Spinal cord (tissue), 10 donors: Measurements from ENCODE around the gene SLC38A9. TPM values are rescaled to one million over a fixed set of nuclear protein-coding genes. Genes with fewer than 3 reads are reported as not detected.
A peak's percentile ranks its signal among the peaks of the same experiment; 100 is the strongest.
"Not testable (repeated sequence)": the region's sequence is repeated elsewhere in the genome, so short reads cannot be mapped to it uniquely, and the experiment has no call there.

Source experiments
- DNase-seq, 6 donors: peaks; one replicate each; pipeline versions ENCODE4 v3.0.0 to v3.0.0-alpha.2; 2013 to 2015; ENCODE audit warnings: low spot score in 6 of 6, low read depth in 4 of 6
- H3K27ac ChIP-seq: one replicate; pipeline ENCODE4 v1.5.1; 2013; ENCODE audit warnings: low read depth, low read length, control low read depth
- H3K27me3 ChIP-seq: one replicate; pipeline ENCODE4 v1.6.1; 2013; ENCODE audit warnings: low read length; ENCODE audit not compliant: control insufficient read depth, insufficient read depth
- H3K36me3 ChIP-seq: one replicate; pipeline ENCODE4 v1.6.1; 2013; ENCODE audit warnings: low read length; ENCODE audit not compliant: control insufficient read depth, insufficient read depth
- H3K4me1 ChIP-seq: one replicate; pipeline ENCODE4 v1.6.1; 2013; ENCODE audit warnings: low read length; ENCODE audit not compliant: control insufficient read depth, insufficient read depth
- H3K4me3 ChIP-seq: one replicate; pipeline ENCODE4 v1.5.1; 2013; ENCODE audit warnings: low read depth, low read length, control low read depth
- H3K9me3 ChIP-seq: one replicate; pipeline ENCODE4 v1.6.1; 2013; ENCODE audit warnings: low read length; ENCODE audit not compliant: control insufficient read depth, insufficient read depth
- WGBS: methylation state at CpG from one replicate; pipeline ENCODE4 v1.1.5; 2013; ENCODE audit warnings: missing lambda C conversion rate; ENCODE audit not compliant: insufficient coverage; 5-methylcytosine and 5-hydroxymethylcytosine counted together
- polyA plus RNA-seq, 2 donors: library from polyadenylated mRNA; unstranded; fragments of 120-200 nt; gene quantifications; one replicate each; pipeline ENCODE4 v1.2.1, GENCODE V29; 2013; ENCODE audit not compliant: insufficient read length in 2 of 2
- total RNA-seq, 2 donors: library from RNA; depleted of rRNA in 1 of 2; stranded (reverse); fragments of 120-200 nt in 1 of 2; fragments of >200 nt in 1 of 2; gene quantifications; one replicate each; pipeline versions ENCODE4 v1.2.3 to v1.2.4, GENCODE V29; 2013 to 2014
- donor health status: healthy.

Gene SLC38A9
- total and polyA plus RNA-seq, 4 donors: 16.8 to 63.7 (median 25.0) TPM

GRCh38 chr5:55737793-55738192 is 25.7 kb upstream of the SLC38A9 start, which contains the start of gene DDX4:
Gene DDX4 (plus strand): TSS chr5:55738061. CDS start chr5:55738964, 903 bp downstream.
- Histone ChIP-seq H3K27me3 (no peaks in the 10 kb centered on the region), H3K9me3 (no peaks in the 10 kb centered on the region)
- 96% methylated on average over 31 of the region's 31 CpGs for WGBS

GRCh38 chr5:55734658-55735057 is 22.5 kb upstream of the SLC38A9 start:
- Histone ChIP-seq H3K36me3 (no peaks in the 10 kb centered on the region), H3K4me1 (no peaks in the 10 kb centered on the region), H3K9me3 (no peaks in the 10 kb centered on the region), H3K27me3 (no peaks in the 10 kb centered on the region), H3K27ac (no peak overlapping the region), H3K4me3 (no peak overlapping the region)
- no peak for DNase-seq
- no CpG with 5 or more reads among the region's 1 CpG for WGBS

More at GRCh38 chr5:55737793-55738192, 25.7 kb upstream of the SLC38A9 start, which contains the start of gene DDX4:
- DNase-seq: no peak
- Histone ChIP-seq H3K4me1 (no peaks in the 10 kb centered on the region), H3K36me3 (no peaks in the 10 kb centered on the region), H3K4me3 (no peak within 1 kb of the TSS), H3K27ac (no peak within 1 kb of the TSS)

- H3K4me1 ChIP-seq: no peaks in the 10 kb centered on the region
Observed at GRCh38 chr5:55732585-55732984, 20.5 kb upstream of the SLC38A9 start.

GRCh38 chr5:55731848-55732247 is 19.7 kb upstream of the SLC38A9 start:
- no peak overlapping the region for H3K27ac ChIP-seq

More at GRCh38 chr5:55732585-55732984, 20.5 kb upstream of the SLC38A9 start:
- H3K27me3 ChIP-seq: no peaks in the 10 kb centered on the region
- no peak for DNase-seq
- no peak overlapping the region for H3K4me3 ChIP-seq
- no peaks in the 10 kb centered on the region for H3K36me3 ChIP-seq
- no peak overlapping the region for H3K27ac ChIP-seq
- H3K9me3 ChIP-seq: no peaks in the 10 kb centered on the region

GRCh38 chr5:55724281-55724680 is 12.2 kb upstream of the SLC38A9 start:
- H3K27ac ChIP-seq: no peak overlapping the region
- H3K36me3 ChIP-seq: no peaks in the 10 kb centered on the region
- WGBS: 65% methylated on average over 2 of the region's 4 CpGs

More at GRCh38 chr5:55731848-55732247, 19.7 kb upstream of the SLC38A9 start:
- Histone ChIP-seq H3K9me3 (no peaks in the 10 kb centered on the region), H3K4me1 (no peaks in the 10 kb centered on the region), H3K27me3 (no peaks in the 10 kb centered on the region), H3K4me3 (no peak overlapping the region), H3K36me3 (no peaks in the 10 kb centered on the region)
- no peak for DNase-seq
- 100% methylated on average over 1 of the region's 3 CpGs for WGBS

DNA sequence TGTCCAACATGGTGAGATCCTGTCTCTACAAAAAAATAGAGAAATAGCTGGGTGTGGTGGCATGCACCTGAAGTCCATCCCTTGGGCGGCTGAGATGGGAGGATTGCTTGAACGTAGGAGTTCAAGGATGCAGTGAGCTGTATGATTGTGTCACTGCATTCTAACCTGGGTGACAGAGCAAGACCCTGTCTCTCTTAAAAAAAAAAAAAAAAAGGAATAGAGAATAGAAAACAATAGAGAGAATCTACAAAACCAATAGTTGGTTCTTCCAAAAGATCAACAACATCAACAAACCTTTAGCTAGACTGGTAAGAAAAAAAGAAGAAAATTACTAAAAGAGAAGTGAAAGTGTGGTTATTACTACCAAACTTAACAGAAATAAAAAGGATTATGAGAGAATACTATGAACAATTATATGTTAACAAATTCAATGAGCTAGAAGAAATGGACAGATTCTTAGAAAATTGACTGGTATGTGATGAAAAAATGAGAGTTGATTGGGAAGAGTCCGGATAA is 8.1 kb upstream of the SLC38A9 start:
- DNase-seq: no peak
- no peaks in the 10 kb centered on the region for H3K27me3 ChIP-seq
- no peaks in the 10 kb centered on the region for H3K4me1 ChIP-seq
- H3K9me3 ChIP-seq: no peaks in the 10 kb centered on the region
- no peak overlapping the region for H3K4me3 ChIP-seq
- no peak overlapping the region for H3K27ac ChIP-seq
- H3K36me3 ChIP-seq: no peaks in the 10 kb centered on the region
- no CpG with 5 or more reads among the region's 3 CpGs for WGBS

More at GRCh38 chr5:55724281-55724680, 12.2 kb upstream of the SLC38A9 start:
- Histone ChIP-seq H3K9me3 (no peaks in the 10 kb centered on the region), H3K4me3 (no peak overlapping the region), H3K27me3 (no peaks in the 10 kb centered on the region), H3K4me1 (no peaks in the 10 kb centered on the region)
- DNase-seq: peak in 1 of 6 donors; percentile 1

DNA sequence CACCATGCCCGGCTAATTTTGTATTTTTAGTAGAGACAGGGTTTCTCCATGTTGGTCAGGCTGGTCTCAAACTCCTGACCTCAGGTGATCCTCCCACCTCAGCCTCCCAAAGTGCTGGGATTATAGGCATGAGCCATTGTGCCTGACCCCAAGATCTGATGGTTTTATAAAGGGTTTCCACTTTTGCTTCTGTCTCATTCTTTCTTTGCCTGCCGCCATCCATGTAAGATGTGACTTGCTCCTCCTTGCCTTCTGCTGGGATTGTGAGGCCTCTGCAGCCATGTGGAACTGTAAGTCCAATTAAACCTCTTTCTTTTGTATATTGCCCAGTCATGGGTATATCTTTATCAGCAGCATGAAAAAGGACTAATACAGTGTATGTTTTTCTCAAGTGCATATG is 6.9 kb upstream of the SLC38A9 start:
- not testable (repeated sequence) for H3K9me3 ChIP-seq
- no CpG with 5 or more reads among the region's 2 CpGs for WGBS

DNA sequence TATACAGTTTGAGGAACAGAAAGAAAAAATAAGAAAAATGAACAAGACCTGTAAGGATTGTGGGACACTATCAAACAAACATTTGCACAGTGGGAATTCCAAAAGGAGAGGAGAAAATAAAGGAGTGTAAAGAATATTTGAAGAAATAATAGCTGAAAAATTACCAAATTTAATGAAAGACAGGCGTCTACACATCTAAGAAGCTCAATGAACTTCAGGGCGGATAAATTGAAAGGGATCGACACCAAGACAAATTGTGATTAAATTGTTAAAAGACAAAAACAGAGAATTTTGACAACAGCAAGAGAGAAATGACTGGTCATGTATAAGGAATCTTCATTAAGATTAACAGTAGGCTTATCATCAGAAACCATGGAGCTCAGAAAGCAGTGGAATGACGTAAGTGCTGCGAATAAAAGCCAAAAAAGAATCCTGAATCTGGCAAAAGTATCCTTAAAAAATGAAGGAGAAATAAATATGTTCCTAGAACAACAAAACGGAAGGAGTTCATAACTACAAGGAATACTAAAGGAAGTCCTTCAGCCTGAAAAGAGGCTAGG is 3.5 kb upstream of the SLC38A9 start:
- 90% methylated on average over 2 of the region's 6 CpGs for WGBS
- Histone ChIP-seq H3K27me3 (no peaks in the 10 kb centered on the region), H3K4me3 (no peak overlapping the region), H3K9me3 (no peaks in the 10 kb centered on the region), H3K36me3 (no peaks in the 10 kb centered on the region), H3K27ac (no peak overlapping the region), H3K4me1 (peaks cover 6% of the 10 kb centered on the region)
- DNase-seq: no peak

More for the DNA sequence above, 6.9 kb upstream of the SLC38A9 start:
- not testable (repeated sequence) for H3K27ac ChIP-seq, DNase-seq, H3K4me3 ChIP-seq, H3K27me3 ChIP-seq, H3K36me3 ChIP-seq, H3K4me1 ChIP-seq

- Histone ChIP-seq H3K4me1 (peaks cover 6% of the 10 kb centered on the region), H3K27me3 (no peaks in the 10 kb centered on the region), H3K36me3 (no peaks in the 10 kb centered on the region), H3K4me3 (no peak overlapping the region), H3K27ac (no peak overlapping the region), H3K9me3 (no peaks in the 10 kb centered on the region)
- WGBS: 100% methylated on average over 3 of the region's 6 CpGs
- no peak for DNase-seq
Observed at GRCh38 chr5:55714749-55715148, 2.6 kb upstream of the SLC38A9 start.

DNA sequence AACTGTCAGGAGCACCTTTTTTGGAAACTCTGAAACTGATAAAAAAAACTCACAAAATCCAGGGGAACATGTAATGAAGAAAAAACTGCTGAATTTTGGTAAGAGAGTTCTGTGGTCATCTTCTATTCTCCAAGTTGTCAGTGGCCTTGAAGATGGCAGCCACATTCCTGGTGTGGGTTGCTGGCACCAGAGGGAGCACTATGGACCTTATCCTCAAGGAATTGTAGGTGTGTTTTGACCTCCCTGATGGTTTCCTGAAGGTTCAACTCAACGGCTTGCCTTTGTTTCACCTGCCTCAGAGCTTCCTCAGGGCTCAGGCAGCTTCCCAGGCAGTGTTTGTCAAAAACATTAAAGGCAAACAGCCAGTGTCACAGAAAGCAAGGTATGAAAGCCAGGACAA is 2.2 kb upstream of the SLC38A9 start:
- 64% methylated on average over 1 of the region's 1 CpG for WGBS

More for the DNA sequence above, 2.2 kb upstream of the SLC38A9 start:
- no peak overlapping the region for H3K4me3 ChIP-seq
- no peaks in the 10 kb centered on the region for H3K27me3 ChIP-seq
- H3K9me3 ChIP-seq: no peaks in the 10 kb centered on the region
- no peak overlapping the region for H3K27ac ChIP-seq
- H3K36me3 ChIP-seq: no peaks in the 10 kb centered on the region
- H3K4me1 ChIP-seq: peaks cover 6% of the 10 kb centered on the region
- DNase-seq: no peak
